OCI-LY1 (cell line): Measurements from ENCODE around the gene FERMT3.

ENCODE experiments used
- EZH2 ChIP-seq: fragments of 200-600 bp; sonication (generic), shearing (Covaris generic); IDR thresholded peaks from 2 replicates; pipeline ENCODE4 v1.8.0; 2017; ENCODE audit warnings: borderline replicate concordance, mixed run types, mild to moderate bottlenecking, antibody characterized with exemption, low read length, moderate library complexity, mixed read lengths
- TF ChIP-seq, protein P1 (sequence below): fragments of 200-600 bp; sonication (generic), shearing (Covaris generic); IDR thresholded peaks from 2 replicates; pipeline ENCODE4 v1.5.1; 2017; ENCODE audit warnings: mild to moderate bottlenecking, antibody characterized with exemption, low read length, moderate library complexity, mixed read lengths

DNA sequence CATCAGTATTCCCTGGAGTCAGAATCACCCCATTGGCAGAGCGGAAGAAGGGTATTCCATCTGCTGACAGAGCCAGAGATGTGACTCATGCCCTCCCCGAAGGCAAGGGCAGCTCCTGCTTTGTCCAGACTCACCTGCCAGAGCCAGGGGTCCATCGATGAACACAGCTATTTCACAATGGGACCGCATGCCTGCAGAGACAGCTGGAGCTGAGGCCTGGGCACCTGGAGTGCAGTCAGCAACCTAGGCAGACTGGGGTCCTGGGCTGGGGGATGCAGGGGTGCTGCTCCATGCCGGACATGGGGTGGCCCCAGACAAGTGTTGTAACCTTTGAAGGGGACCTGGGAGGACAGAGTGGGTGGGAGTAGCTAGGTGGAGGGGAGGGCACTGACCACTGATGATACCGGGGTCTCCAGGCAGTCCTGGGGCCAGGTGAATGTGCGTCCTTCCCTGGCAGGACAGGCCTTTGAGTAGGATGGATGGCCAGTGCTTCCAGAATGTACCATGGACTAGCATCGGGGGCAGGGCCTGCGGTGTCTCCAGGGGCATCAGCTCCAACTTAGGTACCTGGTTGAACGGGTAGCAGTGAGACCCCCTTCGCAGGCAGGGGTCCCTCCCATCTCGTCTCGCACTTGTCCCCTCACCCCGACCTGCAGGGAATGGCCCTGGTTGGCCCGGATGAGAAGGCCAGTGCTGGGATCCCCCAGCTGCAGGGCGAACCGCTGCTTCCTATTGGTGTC lies 17.8 kb downstream of the FERMT3 start:
- TF ChIP-seq, protein P1, sequence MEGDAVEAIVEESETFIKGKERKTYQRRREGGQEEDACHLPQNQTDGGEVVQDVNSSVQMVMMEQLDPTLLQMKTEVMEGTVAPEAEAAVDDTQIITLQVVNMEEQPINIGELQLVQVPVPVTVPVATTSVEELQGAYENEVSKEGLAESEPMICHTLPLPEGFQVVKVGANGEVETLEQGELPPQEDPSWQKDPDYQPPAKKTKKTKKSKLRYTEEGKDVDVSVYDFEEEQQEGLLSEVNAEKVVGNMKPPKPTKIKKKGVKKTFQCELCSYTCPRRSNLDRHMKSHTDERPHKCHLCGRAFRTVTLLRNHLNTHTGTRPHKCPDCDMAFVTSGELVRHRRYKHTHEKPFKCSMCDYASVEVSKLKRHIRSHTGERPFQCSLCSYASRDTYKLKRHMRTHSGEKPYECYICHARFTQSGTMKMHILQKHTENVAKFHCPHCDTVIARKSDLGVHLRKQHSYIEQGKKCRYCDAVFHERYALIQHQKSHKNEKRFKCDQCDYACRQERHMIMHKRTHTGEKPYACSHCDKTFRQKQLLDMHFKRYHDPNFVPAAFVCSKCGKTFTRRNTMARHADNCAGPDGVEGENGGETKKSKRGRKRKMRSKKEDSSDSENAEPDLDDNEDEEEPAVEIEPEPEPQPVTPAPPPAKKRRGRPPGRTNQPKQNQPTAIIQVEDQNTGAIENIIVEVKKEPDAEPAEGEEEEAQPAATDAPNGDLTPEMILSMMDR: no peak
- no peak for TF ChIP-seq EZH2
